ENCODE results near the gene LRTM2.

Gene LRTM2

DNA sequence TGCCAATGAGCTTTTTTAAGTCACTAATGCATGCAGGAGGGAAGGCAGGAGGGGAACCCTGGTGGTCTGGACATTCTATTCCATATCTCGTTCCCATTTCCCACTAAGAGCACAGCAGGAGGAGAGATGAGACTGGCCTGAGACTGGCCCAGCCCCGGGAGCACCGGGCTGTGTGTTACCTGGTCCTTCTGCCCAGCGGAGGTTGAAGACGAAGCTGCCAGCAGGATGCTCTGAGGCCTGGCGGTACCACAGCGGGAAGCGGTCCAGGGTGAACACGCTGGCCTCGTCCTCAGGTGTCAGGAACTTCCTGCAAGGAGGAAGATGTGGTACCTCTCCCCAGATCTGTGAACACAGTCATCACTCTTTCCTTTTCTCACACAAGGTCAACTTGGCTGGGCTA is 23.9 kb downstream of the LRTM2 start:
- no peak for DNase-seq

DNA sequence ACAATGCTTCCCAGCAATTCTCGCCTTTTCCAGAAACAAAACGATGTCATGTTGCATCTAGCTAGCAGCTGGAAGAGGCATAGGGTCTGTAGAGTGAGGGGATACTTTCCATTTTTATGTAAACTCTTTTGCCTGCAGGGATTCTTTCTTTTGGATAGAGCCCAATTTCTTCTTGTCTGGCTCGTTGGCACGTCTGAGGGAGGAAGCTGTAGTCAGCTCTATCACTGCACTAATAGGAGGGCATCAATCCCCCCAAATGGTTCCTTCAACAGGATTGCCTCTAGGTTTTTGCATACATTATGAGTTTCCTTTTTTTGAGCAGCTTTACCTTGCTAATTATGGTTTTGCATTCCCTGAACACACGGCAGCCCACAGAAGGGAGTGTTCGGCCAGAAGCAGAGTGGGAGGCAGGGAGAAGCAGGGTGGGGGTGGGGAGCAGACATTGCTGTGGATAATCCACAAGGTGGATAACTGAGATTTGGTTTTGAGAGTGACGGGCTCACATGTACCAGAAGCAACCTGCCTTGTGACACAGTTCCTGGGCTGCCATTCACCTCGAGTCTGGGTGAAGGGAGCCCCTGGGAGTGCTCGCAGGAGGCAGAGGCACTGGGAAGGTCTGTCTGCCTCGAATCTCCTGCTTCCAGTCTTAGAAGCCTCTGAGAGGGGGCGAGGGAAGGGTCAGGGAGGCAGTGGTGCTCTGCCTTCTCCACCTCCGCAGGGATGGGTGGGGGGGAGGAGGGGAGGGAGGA is 24.5 kb downstream of the LRTM2 start:
- DNase-seq = no peak

DNA sequence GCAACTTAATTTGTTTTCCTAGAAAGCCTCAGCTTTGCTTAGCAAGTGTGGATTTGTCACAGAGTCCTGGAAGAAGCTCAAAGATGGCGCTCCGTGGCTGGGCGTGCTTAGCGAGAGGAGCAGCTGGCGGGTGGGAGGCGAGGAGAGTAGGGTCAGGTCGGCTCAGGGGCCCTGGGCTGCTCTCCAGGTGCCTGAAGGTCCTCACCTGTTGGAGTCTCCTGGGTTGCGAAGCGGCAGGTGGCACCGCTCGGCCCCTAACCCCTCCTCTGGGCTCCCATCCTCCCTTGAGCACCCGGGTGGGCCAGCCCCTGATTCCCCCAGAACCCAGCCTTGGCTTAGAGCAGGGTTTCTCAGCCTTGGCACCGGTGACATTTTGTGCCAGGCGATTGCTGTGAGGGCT is 25.1 kb downstream of the LRTM2 start:
- no peak for DNase-seq

GRCh38 chr12:1845886-1846285 is 25.5 kb downstream of the LRTM2 start:
- DNase-seq = no peak

GRCh38 chr12:1846421-1847405 is 26.3 kb downstream of the LRTM2 start:
- DNase-seq = no peak

DNA sequence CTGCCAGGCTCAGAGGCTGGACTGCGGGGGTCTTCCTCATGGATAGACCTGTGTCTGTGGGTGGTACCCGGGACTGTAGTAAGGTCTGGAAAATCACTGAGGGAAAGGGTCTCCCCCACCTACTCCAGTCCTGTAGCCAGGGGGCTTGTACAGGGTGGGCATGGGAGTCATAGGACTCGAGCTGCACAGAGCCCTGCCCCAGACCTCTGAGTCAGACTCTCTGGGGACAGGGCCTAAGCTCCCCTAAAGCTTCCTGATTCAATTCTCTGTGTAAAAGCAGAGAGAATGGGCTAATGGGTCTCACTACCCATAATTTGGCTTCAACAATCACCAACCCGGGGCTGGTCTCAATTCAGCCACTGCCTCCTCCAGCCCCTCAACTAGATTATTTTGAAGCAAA is 27.0 kb downstream of the LRTM2 start:
- DNase-seq = no peak

- no peak for DNase-seq
Measured at GRCh38 chr12:1848146-1848545, 27.8 kb downstream of the LRTM2 start.

- DNase-seq = no peak
Measured at GRCh38 chr12:1848745-1849144, 28.4 kb downstream of the LRTM2 start.

DNA sequence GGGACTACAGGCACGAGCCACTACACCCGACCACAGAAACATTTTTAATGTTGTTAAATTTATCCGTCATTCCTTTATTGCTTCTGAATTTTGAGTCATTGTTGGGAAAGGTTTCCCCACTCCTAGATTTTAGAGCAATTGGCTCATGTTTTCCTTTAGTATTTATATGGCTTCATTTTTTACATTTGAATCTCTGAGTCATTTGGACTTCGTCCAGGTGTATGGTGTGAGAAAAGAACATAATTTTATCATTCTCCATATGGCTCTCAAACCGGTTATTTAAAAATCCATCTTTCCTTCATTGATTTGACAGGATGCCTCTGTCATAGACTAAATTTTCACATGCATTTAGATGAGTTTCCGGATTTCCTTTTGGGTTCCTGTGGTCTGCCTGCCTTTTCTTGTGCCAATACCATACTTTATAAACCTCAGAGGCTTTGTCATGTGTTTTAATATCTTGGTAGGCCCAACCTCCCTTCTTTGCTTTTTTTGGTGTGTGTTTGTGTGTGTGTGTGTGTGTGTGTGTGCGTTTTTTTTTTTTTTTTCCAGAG is 30.9 kb downstream of the LRTM2 start:
- no peak for DNase-seq

DNA sequence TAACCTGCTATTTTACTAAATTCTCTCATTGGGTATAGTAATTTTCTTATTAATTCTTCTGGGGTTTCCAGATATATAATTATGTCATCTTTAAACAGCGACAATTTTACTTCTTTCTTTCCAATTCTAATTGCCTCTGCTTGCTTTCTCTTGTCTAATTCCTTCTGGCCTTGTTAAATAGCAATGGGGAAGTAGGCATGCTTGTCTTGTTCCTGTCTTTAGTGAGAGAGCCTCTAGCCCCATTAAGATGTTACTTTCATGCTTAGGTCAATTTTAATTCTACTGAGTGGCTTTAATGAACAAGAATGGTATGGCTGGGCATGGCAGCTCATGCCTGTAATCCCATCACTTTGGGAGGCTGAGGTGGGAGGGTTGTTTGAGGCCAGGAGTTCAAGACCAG is 31.7 kb downstream of the LRTM2 start:
- DNase-seq = no peak

- no peak for DNase-seq
Measured at GRCh38 chr12:1853716-1854115, 33.4 kb downstream of the LRTM2 start.

- no peak for DNase-seq
Measured at GRCh38 chr12:1855241-1855640, 34.9 kb downstream of the LRTM2 start.

GRCh38 chr12:1857086-1857485 is 36.7 kb downstream of the LRTM2 start:
- no peak for DNase-seq

- no peak for DNase-seq
Measured at GRCh38 chr12:1857821-1858220, 37.5 kb downstream of the LRTM2 start.

- DNase-seq = no peak
Measured at GRCh38 chr12:1858456-1858855, 38.1 kb downstream of the LRTM2 start.

- DNase-seq = no peak
Measured at GRCh38 chr12:1859643-1860042, 39.3 kb downstream of the LRTM2 start.

- no peak for DNase-seq
Measured at GRCh38 chr12:1862973-1863372, 42.6 kb downstream of the LRTM2 start.

DNA sequence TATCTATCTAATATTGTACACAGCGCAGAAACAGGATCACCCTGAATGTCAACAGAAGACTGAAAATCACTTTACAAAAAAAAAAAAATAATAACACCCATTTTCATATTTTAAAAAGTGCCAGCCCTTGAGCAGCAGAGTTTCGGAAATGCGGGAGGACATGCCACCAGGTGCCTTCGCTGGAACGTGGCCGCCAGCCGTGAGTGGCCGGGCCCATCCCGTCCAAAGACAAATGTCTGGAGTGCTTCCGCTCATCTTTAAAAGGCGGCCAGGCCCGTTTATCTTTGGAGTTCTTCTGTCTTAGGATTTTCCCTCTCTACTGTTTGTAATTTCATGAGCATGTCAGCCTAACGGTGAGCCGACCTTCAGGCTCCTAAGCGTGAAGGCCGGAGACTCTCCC is 43.5 kb downstream of the LRTM2 start:
- DNase-seq = no peak

DNA sequence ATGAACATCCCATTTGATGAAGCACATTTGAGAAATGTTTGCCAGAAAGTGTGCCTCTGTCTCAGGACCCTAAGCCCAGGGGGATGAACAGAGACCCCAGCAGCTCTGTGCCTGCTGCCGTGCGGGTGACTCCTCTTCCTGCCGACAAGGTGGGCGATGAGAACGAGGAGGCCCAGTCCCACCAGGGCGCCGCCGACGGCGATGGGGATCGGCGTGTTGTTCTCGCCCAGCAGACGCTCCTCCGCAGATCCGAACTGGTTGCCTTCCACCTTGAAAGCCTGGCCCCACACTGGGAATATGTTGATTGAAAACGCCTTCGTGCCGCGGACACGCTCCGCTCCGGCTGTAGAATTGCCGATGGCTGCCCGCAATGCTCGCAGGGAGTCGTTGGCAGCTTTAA is 44.1 kb downstream of the LRTM2 start:
- DNase-seq = no peak

DNA sequence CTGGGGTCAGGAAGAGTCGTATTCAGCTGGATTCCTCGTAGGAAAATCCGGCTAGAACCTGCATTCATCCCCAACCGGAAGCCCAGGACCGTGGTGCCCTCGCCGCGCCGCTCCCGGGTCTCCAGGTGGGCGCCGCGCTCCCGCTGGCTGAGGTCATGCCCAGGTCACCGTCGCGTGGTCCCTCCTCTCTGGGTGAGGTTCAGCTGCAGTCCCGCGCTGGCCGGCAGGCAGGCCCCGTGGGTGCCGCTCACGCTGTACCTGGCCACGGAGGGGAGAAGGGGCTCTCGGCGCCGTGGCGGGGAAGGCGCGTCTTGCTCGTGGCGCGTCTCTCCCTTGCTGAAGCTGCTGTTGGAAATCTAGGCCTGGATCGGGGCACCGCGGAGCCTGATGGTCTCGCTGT is 44.5 kb downstream of the LRTM2 start:
- DNase-seq = no peak

GRCh38 chr12:1865284-1865866 is 45.0 kb downstream of the LRTM2 start:
- DNase-seq = no peak

- DNase-seq = no peak
Measured at GRCh38 chr12:1869145-1869544, 48.8 kb downstream of the LRTM2 start.

- DNase-seq = no peak
Measured at GRCh38 chr12:1870086-1870485, 49.7 kb downstream of the LRTM2 start.

Data from stimulated activated CD4-positive, alpha-beta T cell treated with anti-CD3 and anti-CD28 coated beads, Interleukin-4, amount 100 ng/mL, for 24 hours (primary cell).